HepG2 (cell line): Measurements from ENCODE around the gene C2orf74. TPM values are rescaled to one million over a fixed set of nuclear protein-coding genes. Genes with fewer than 3 reads are reported as not detected.

Source experiments
- AHR ChIP-seq: IDR thresholded peaks from 2 replicates; pipeline ENCODE4 v1.6.1; 2018; ENCODE audit warnings: missing genetic modification reagents, missing compliant biosample characterization
- ARNTL ChIP-seq: sonication (generic); formaldehyde crosslinking; IDR thresholded peaks from 2 replicates; pipeline ENCODE4 v1.4.0; 2020; ENCODE audit warnings: mild to moderate bottlenecking, missing genetic modification reagents
- CCDC6 ChIP-seq: sonication (generic); formaldehyde crosslinking; IDR thresholded peaks from 2 replicates; pipeline ENCODE4 v1.8.1; 2022; ENCODE audit warnings: mild to moderate bottlenecking, missing genetic modification reagents, moderate library complexity
- ELF3 ChIP-seq: IDR thresholded peaks from 2 replicates; pipeline ENCODE4 v1.6.1; 2016; ENCODE audit warnings: missing genetic modification reagents, missing compliant biosample characterization
- FOXC1 ChIP-seq: sonication (generic); formaldehyde crosslinking; IDR thresholded peaks from 2 replicates; pipeline ENCODE4 v1.8.0; 2022; ENCODE audit warnings: mild to moderate bottlenecking, missing genetic modification reagents, borderline replicate concordance
- GABPB1 ChIP-seq: IDR thresholded peaks from 2 replicates; pipeline ENCODE4 v1.6.1; 2016; ENCODE audit warnings: mild to moderate bottlenecking, missing genetic modification reagents, moderate library complexity, missing compliant biosample characterization
- ISX ChIP-seq: sonication (generic); formaldehyde crosslinking; conservative IDR thresholded peaks from 2 replicates; pipeline ENCODE4 v1.5.0; 2020; ENCODE audit warnings: missing genetic modification reagents
- KLF15 ChIP-seq: sonication (generic); formaldehyde crosslinking; IDR thresholded peaks from 2 replicates; pipeline ENCODE4 v1.8.1; 2023; ENCODE audit warnings: borderline replicate concordance, mild to moderate bottlenecking, inconsistent platforms, missing genetic modification reagents, mixed read lengths
- MEF2D ChIP-seq: sonication (generic); formaldehyde crosslinking; IDR thresholded peaks from 2 replicates; pipeline ENCODE4 v1.5.1; 2020; ENCODE audit warnings: mild to moderate bottlenecking, missing genetic modification reagents
- MLLT10 ChIP-seq: sonication (generic); formaldehyde crosslinking; IDR thresholded peaks from 2 replicates; pipeline ENCODE4 v1.4.0; 2020; ENCODE audit warnings: missing genetic modification reagents
- NR3C1 ChIP-seq: sonication (generic); formaldehyde crosslinking; IDR thresholded peaks from 2 replicates; pipeline ENCODE4 v1.4.0; 2020; ENCODE audit warnings: missing genetic modification reagents
- RFX3 ChIP-seq: IDR thresholded peaks from 2 replicates; pipeline ENCODE4 v1.6.1; 2016; ENCODE audit warnings: missing biosample characterization, missing genetic modification reagents
- SIX4 ChIP-seq: sonication (generic); formaldehyde crosslinking; IDR thresholded peaks from 2 replicates; pipeline ENCODE4 v1.4.0; 2020; ENCODE audit warnings: missing genetic modification reagents
- ZNF253 ChIP-seq: sonication (generic); formaldehyde crosslinking; IDR thresholded peaks from 2 replicates; pipeline ENCODE4 v1.8.0; 2022; ENCODE audit warnings: mild to moderate bottlenecking, missing genetic modification reagents, borderline replicate concordance
- ZNF33B ChIP-seq: sonication (generic); formaldehyde crosslinking; IDR thresholded peaks from 2 replicates; pipeline ENCODE4 v1.5.1; 2020; ENCODE audit warnings: mild to moderate bottlenecking, missing genetic modification reagents
- ZNF543 ChIP-seq: sonication (generic); formaldehyde crosslinking; IDR thresholded peaks from 2 replicates; pipeline ENCODE4 v1.4.0; 2020; ENCODE audit warnings: mild to moderate bottlenecking, missing genetic modification reagents
- ZNF577 ChIP-seq: sonication (generic); formaldehyde crosslinking; IDR thresholded peaks from 2 replicates; pipeline ENCODE4 v1.4.0; 2020; ENCODE audit warnings: mild to moderate bottlenecking, low read depth, missing genetic modification reagents, borderline replicate concordance
- ZNF605 ChIP-seq: sonication (generic); formaldehyde crosslinking; IDR thresholded peaks from 2 replicates; pipeline ENCODE4 v1.8.0; 2022; ENCODE audit warnings: mild to moderate bottlenecking, missing genetic modification reagents
- ZNF670 ChIP-seq: sonication (generic); formaldehyde crosslinking; IDR thresholded peaks from 2 replicates; pipeline ENCODE4 v1.8.0; 2022; ENCODE audit warnings: mild to moderate bottlenecking, missing genetic modification reagents, borderline replicate concordance
- ZNF75D ChIP-seq: sonication (generic); formaldehyde crosslinking; IDR thresholded peaks from 2 replicates; pipeline ENCODE4 v1.8.1; 2023; ENCODE audit warnings: missing genetic modification reagents, mild to moderate bottlenecking, borderline replicate concordance
- ZNF781 ChIP-seq: sonication (generic); formaldehyde crosslinking; IDR thresholded peaks from 2 replicates; pipeline ENCODE4 v1.5.1; 2020; ENCODE audit warnings: borderline replicate concordance, mild to moderate bottlenecking, missing genetic modification reagents; ENCODE audit errors: not compliant biosample characterization
- ZNF839 ChIP-seq: sonication (generic); formaldehyde crosslinking; IDR thresholded peaks from 2 replicates; pipeline ENCODE4 v1.4.0; 2020; ENCODE audit warnings: missing genetic modification reagents, mild to moderate bottlenecking, borderline replicate concordance
- polyA plus RNA-seq, 8 experiments: library from polyadenylated mRNA; depleted of rRNA in 3 of 8; stranded (reverse) in 7 of 8; unstranded in 1 of 8; fragments of >200 nt; fragmentation: Illumina TruSeq in 4 of 8; extraction: Trizol in 4 of 8; gene quantifications; 2 replicates each; pipeline versions ENCODE4 v1.2.1 to v1.2.3, GENCODE V29; 2011 to 2016; ENCODE audit warnings: low read depth in 4 of 8, missing spikeins in 1 of 8, mixed read lengths in 1 of 8; ENCODE audit not compliant: insufficient read depth in 1 of 8
- total RNA-seq, 5 experiments: library from RNA; depleted of rRNA; stranded (reverse); fragments of >200 nt; fragmentation: Illumina TruSeq; extraction: Trizol; gene quantifications; 2 replicates each; pipeline ENCODE4 v1.2.3, GENCODE V29; 2016; ENCODE audit warnings: low read depth in 1 of 5
- TF ChIP-seq, protein P1 (sequence below): sonication (generic); formaldehyde crosslinking; IDR thresholded peaks from 2 replicates; pipeline ENCODE4 v1.4.0; 2020; ENCODE audit warnings: missing genetic modification reagents
- TF ChIP-seq, protein P2 (sequence below): sonication (generic); formaldehyde crosslinking; IDR thresholded peaks from 2 replicates; pipeline ENCODE4 v1.5.0; 2020; ENCODE audit warnings: missing genetic modification reagents
- TF ChIP-seq, protein P3 (sequence below): sonication (generic); formaldehyde crosslinking; IDR thresholded peaks from 2 replicates; pipeline ENCODE4 v1.8.0; 2023; ENCODE audit warnings: mild to moderate bottlenecking, missing genetic modification reagents

The C2orf74 gene
- total and polyA plus RNA-seq, 2 of the 13 experiments (the other 11 are each of a cell fraction or from before 2014, with no cell fraction given): 10.6 to 13.8 TPM

DNA sequence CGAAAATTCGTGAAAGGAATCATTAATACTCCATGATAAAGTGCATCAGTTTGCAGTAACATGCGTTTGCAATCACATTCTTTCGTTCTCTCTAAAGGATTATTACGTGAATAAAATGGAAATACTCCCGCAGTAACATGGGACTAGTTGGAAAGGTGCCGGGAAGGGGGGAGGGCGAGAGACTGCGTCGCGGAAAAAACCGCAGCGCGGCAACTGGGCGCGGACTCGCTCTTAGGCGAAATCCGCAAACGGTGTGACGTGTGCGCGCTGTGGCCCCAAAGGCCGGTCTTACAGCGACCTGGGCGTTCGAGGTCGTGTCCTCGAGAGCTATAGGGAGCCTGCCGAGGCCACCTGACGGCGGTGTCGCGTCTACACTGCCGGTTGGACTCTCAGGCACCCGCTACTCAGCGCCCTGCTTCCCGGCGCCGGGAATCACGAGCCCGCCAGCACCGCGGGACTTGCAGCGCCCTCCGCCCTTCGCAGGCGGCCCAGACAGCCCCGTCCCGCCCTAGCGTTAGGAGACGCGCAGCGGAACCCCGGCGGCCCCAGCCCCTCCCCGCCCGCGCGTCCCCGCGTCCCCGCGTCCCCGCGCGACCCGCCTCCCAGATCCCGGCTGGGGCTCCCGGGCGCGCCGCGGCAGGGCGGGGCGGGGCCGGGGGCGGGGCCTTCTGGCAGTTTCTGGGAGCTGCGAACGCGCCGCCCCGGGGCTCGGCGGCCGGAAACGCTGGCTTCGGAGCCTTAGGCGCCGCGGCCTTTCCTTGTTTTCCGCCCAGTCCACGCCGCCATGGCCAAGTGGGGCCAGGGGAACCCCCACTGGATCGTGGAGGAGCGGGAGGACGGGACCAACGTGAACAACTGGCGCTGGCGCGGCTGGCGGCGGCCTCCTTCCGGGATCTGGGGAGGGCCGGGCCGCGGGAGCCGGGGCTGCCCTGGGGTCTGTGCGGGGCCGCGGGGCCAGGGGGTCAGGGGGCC is 15.1 kb downstream of the C2orf74 start (continued):
- TF ChIP-seq MEF2D (CRISPR knock-in tag): peak; percentile 81
- TF ChIP-seq ZNF670 (CRISPR knock-in tag): no peak; the same call in 1 of the 2 replicates
- no peak for TF ChIP-seq ZNF577 (CRISPR knock-in tag)
- peak; percentile 80; the same call in 1 of the 2 replicates for TF ChIP-seq ZNF839 (CRISPR knock-in tag)
- TF ChIP-seq ISX: peak; percentile 32; the same call in 1 of the 2 replicates
- TF ChIP-seq ZNF543 (CRISPR knock-in tag): peak; percentile 85
- TF ChIP-seq SIX4 (CRISPR knock-in tag): 0 out of 2 replicates have a peak, but pooled peaks have one; percentile 2
- TF ChIP-seq, protein P1, sequence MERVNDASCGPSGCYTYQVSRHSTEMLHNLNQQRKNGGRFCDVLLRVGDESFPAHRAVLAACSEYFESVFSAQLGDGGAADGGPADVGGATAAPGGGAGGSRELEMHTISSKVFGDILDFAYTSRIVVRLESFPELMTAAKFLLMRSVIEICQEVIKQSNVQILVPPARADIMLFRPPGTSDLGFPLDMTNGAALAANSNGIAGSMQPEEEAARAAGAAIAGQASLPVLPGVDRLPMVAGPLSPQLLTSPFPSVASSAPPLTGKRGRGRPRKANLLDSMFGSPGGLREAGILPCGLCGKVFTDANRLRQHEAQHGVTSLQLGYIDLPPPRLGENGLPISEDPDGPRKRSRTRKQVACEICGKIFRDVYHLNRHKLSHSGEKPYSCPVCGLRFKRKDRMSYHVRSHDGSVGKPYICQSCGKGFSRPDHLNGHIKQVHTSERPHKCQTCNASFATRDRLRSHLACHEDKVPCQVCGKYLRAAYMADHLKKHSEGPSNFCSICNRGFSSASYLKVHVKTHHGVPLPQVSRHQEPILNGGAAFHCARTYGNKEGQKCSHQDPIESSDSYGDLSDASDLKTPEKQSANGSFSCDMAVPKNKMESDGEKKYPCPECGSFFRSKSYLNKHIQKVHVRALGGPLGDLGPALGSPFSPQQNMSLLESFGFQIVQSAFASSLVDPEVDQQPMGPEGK (CRISPR knock-in tag): peak; percentile 66
- TF ChIP-seq ZNF253 (CRISPR knock-in tag): no peak
- TF ChIP-seq ZNF33B (CRISPR knock-in tag): no peak; the same call in 1 of the 2 replicates
- no peak; the same call in 1 of the 2 replicates for TF ChIP-seq ZNF75D (CRISPR knock-in tag)
- TF ChIP-seq GABPB1 (CRISPR knock-in tag): peak; percentile 85
- peak; percentile 79 for TF ChIP-seq AHR (CRISPR knock-in tag)
- TF ChIP-seq ZNF605 (CRISPR knock-in tag): peak; percentile 95
- no peak for TF ChIP-seq MLLT10 (CRISPR knock-in tag)
- TF ChIP-seq FOXC1 (CRISPR knock-in tag): peak; percentile 94
- peak; percentile 26; the same call in 1 of the 2 replicates for TF ChIP-seq RFX3 (CRISPR knock-in tag)
- peak; percentile 91 for TF ChIP-seq CCDC6 (CRISPR knock-in tag)
- TF ChIP-seq, protein P2, sequence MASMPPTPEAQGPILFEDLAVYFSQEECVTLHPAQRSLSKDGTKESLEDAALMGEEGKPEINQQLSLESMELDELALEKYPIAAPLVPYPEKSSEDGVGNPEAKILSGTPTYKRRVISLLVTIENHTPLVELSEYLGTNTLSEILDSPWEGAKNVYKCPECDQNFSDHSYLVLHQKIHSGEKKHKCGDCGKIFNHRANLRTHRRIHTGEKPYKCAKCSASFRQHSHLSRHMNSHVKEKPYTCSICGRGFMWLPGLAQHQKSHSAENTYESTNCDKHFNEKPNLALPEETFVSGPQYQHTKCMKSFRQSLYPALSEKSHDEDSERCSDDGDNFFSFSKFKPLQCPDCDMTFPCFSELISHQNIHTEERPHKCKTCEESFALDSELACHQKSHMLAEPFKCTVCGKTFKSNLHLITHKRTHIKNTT (CRISPR knock-in tag): no peak
- no peak for TF ChIP-seq NR3C1
- TF ChIP-seq ARNTL (CRISPR knock-in tag): peak; percentile 13
- peak; percentile 69; the same call in 1 of the 2 replicates for TF ChIP-seq KLF15
- TF ChIP-seq, protein P3, sequence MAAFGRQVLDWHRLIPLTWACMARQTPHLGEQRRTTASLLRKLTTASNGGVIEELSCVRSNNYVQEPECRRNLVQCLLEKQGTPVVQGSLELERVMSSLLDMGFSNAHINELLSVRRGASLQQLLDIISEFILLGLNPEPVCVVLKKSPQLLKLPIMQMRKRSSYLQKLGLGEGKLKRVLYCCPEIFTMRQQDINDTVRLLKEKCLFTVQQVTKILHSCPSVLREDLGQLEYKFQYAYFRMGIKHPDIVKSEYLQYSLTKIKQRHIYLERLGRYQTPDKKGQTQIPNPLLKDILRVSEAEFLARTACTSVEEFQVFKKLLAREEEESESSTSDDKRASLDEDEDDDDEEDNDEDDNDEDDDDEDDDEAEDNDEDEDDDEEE (CRISPR knock-in tag): peak; percentile 57; the same call in 1 of the 2 replicates
- peak; percentile 22 for TF ChIP-seq ELF3
- TF ChIP-seq ZNF781 (CRISPR knock-in tag): peak; percentile 72
